Measurements from ENCODE around the gene PARVB. TPM values are rescaled to one million over a fixed set of nuclear protein-coding genes. Genes with fewer than 3 reads are reported as not detected.

Gene PARVB
- total RNA-seq, 2 donors from 2014 or later, result 43.8 to 86.5 TPM

DNA sequence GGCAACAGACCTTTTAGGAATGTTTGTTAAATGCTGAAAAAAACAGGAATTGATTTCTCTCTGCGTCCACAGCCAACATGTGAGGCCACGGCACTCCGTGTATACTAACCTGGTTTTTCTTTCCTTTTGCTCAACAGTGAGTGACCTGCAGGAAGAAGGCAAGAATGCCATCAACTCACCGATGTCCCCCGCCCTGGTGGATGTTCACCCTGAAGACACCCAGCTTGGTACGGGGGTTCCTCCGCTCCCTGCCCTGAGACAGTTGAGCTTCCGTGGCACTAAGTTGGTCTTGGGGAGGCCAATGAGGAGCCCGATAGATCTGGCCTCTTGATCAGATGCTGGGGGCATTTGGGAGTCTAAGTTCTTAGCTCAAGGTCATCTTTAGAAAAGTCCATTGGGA lies 69.7 kb downstream of the PARVB start:
- Histone ChIP-seq H3K4me3 (no peak overlapping the region), H3K27me3 (no peaks in the 10 kb centered on the region), H3K36me3 (peaks cover 29% of the 10 kb centered on the region), H3K27ac (no peak overlapping the region), H3K9me3 (no peaks in the 10 kb centered on the region), H3K4me1 (peaks cover 0 to 14% of the 10 kb centered on the region in 2 donors)
- no peak for DNase-seq (ENCODE audit: low spot score)
- TF ChIP-seq, protein P1, sequence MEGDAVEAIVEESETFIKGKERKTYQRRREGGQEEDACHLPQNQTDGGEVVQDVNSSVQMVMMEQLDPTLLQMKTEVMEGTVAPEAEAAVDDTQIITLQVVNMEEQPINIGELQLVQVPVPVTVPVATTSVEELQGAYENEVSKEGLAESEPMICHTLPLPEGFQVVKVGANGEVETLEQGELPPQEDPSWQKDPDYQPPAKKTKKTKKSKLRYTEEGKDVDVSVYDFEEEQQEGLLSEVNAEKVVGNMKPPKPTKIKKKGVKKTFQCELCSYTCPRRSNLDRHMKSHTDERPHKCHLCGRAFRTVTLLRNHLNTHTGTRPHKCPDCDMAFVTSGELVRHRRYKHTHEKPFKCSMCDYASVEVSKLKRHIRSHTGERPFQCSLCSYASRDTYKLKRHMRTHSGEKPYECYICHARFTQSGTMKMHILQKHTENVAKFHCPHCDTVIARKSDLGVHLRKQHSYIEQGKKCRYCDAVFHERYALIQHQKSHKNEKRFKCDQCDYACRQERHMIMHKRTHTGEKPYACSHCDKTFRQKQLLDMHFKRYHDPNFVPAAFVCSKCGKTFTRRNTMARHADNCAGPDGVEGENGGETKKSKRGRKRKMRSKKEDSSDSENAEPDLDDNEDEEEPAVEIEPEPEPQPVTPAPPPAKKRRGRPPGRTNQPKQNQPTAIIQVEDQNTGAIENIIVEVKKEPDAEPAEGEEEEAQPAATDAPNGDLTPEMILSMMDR (IDR thresholded peaks at IDR 0.05), result no peak

DNA sequence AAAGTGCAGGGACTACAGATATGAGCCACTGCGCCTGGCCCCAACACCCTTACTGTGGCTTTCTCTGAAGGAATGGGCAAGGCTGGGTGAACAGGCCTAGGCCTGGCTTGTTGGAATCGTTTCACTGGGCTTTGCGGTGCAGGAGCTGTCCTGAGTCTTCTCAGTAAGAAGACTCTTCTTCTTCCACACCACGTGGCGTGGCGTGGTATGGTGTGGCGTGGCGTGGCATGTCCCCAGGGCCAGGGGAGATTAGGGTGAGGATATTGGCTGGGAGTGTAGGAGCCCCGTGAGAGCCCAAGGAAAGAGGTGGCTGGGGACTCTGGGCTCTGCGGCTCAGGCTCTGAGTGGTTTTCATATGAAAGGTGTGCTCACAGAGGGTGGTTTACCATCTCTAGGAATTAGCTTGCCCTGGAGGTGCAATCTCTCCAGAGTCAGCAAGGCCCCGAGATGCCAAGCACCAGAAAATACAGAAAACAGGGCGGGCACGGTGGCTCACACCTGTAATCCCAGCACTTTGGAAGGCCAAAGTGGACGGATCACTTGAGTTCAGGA lies 70.7 kb downstream of the PARVB start:
- no peak for DNase-seq (ENCODE audit: low spot score)
- H3K36me3 ChIP-seq, result peaks cover 29% of the 10 kb centered on the region
- H3K27ac ChIP-seq, result no peak overlapping the region
- no peak overlapping the region for H3K4me3 ChIP-seq
- H3K27me3 ChIP-seq, result no peaks in the 10 kb centered on the region
- TF ChIP-seq, protein P1 (IDR thresholded peaks at IDR 0.05), result no peak
- H3K4me1 ChIP-seq, result peaks cover 0 to 4% of the 10 kb centered on the region in 2 donors
- no peaks in the 10 kb centered on the region for H3K9me3 ChIP-seq

DNA sequence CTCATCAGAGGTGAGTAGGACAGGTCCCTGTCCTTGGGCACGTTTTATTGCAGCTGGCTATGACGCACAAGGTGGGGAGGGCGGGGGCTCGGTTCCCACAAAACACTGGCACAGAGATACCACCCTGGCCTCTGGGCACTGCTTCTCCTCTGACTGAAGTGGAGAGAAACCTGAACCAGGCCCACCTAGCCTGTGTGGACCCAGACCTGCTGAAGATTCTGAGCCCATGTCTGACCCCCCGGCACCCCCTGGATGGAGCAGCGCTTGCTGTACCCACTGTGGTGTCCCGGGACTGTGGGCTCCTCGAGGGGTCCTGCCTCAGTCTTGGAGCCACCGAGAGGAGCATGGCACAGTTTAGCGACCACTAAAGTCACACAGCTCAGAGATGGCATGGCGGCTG lies 72.6 kb downstream of the PARVB start:
- DNase-seq (ENCODE audit: low spot score), result no peak
- TF ChIP-seq, protein P1 (IDR thresholded peaks at IDR 0.05), result no peak
- H3K4me3 ChIP-seq, result no peak overlapping the region
- H3K27ac ChIP-seq, result no peak overlapping the region
- no peaks in the 10 kb centered on the region for H3K9me3 ChIP-seq
- no peaks in the 10 kb centered on the region for H3K27me3 ChIP-seq
- H3K36me3 ChIP-seq, result peaks cover 37% of the 10 kb centered on the region
- no peaks in the 10 kb centered on the region for H3K4me1 ChIP-seq

DNA sequence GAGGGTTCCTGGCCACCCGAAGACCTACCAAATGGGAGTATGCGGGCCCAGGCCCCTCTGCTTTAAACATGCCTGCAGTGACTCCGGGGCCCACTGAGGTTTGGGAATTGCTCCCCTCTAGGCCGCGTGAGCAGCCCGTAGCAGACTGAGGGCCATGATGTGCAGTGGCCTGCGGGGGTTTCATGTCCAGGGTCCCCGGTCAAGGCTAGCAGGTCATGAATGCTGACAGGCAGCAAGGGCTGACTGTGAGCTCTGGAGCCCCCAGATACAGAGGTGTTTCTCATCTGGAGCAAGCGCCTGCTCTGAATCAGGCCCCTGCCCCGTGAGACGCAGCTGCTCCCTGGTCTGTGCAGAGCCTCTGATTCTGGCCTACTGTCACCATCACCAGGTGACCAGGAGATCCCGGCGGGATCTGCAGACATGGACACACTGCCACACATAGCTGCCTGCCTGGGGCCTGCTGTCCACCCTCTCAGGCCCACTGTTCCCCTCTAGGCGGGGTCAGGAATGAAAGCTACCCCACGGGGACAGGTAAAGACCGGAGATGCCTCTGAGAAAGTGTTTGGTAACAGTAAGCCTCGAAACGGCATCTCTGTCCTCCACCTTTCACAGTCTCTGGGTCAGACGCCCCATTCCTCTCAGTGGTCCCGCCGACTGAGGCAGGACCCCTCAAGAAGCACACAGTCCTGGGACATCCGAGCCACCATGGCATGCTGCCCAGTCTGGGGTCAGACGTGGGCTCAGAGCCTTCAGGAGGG lies 73.3 kb downstream of the PARVB start:
- H3K27me3 ChIP-seq, result no peaks in the 10 kb centered on the region
- TF ChIP-seq, protein P1 (IDR thresholded peaks at IDR 0.05), result no peak
- H3K4me3 ChIP-seq, result no peak overlapping the region
- H3K36me3 ChIP-seq, result peaks cover 44% of the 10 kb centered on the region
- H3K9me3 ChIP-seq, result no peaks in the 10 kb centered on the region
- no peak for DNase-seq (ENCODE audit: low spot score)
- no peaks in the 10 kb centered on the region for H3K4me1 ChIP-seq
- H3K27ac ChIP-seq, result no peak overlapping the region

DNA sequence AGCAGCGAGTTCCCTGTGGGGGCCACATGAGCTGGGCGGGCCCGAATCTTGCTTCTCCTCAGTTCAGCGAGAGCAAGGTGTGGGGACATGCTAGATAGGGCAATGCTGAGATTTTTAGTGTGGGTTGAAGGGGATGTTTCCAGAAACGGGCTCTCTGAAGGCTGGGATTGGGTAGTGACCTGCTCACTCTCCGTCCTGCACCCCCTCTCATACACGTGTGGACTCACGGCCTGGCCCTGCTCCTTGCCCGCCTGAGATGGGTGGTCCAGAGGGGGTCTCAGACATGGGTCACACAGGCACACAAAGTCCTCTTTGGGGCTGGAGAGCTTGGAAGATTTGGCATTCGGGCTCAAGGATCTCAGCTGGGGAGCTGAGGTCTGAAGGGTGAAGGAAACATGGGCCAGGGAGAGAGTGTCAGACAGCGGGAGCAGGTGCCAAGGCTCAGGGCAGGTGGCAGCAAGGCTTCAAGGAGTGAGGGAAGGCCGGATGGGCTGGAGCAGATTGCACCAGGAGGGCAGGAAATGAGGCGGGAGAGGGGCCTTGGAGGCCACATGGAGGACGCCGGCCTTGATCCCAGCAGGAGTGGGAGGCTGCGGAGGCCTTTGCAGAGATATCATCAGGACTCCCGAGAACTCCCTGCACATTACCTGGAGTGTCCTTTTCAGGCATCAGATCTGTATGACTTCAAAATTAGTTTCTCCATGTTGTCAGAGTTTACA lies 74.1 kb downstream of the PARVB start:
- Histone ChIP-seq H3K27ac (no peak overlapping the region), H3K4me1 (no peaks in the 10 kb centered on the region), H3K27me3 (no peaks in the 10 kb centered on the region), H3K9me3 (no peaks in the 10 kb centered on the region), H3K4me3 (no peak overlapping the region), H3K36me3 (peaks cover 45% of the 10 kb centered on the region)
- TF ChIP-seq, protein P1 (IDR thresholded peaks at IDR 0.05), result no peak
- DNase-seq (ENCODE audit: low spot score), result no peak

Measured in right atrium auricular region (tissue), 2 donors.